GM19452 (cell line): Measurements from ENCODE around the gene KCNJ1.

Experiments used
- ATAC-seq: cut with Tn5 transposase; IDR thresholded peaks from one replicate; pipeline ENCODE4 v1.9.1; 2021; ENCODE audit not compliant: unreplicated experiment

Gene KCNJ1

GRCh38 chr11:128867277-128867676 is at the start of gene KCNJ1:
KCNJ1 (minus strand) TSS chr11:128867296; CDS start chr11:128840243, 27,053 bp downstream.
- ATAC-seq, result no peak

- no peak for ATAC-seq
Observed at GRCh38 chr11:128916681-128917080, 49.6 kb upstream of the KCNJ1 start.

DNA sequence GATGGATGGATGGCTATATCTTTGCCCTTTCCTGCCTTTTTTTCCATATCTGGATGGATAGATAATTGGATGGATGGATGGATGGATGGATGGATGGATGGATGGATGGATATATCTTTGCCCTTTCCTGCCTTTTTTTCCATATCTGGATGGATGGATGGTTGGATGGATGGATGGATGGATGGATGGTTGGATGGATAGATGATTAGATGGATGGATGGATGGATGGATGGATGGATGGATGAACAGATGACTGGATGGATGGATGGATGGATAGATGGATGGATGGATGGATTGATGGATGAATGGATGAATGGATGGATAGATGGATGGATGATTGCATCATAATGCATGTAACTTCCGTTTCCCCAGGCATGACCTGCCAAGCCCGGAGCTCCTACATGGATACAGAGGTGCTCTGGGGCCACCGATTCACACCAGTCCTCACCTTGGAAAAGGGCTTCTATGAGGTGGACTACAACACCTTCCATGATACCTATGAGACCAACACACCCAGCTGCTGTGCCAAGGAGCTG is 49.0 kb upstream of the KCNJ1 start:
- no peak for ATAC-seq

DNA sequence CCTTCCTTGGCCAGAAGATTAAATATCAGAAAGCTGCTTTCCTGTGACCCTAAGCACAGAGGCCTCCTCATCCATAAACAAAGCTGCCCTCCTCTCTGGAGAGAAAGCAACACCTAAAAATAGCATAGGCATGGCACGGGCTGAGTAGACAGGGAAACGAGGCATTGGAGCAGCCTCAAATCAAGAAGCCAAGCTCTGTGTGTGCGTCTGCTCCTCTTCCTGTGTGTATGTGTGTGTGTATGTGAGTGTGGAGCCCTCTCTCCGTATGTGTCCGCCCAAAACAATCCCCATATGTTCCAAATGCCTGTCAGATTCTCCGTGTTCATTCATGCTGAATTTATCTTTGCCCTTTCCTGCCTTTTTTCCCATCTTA is 48.0 kb upstream of the KCNJ1 start:
- no peak for ATAC-seq

GRCh38 chr11:128914216-128915148 is 47.4 kb upstream of the KCNJ1 start:
- ATAC-seq, result no peak

DNA sequence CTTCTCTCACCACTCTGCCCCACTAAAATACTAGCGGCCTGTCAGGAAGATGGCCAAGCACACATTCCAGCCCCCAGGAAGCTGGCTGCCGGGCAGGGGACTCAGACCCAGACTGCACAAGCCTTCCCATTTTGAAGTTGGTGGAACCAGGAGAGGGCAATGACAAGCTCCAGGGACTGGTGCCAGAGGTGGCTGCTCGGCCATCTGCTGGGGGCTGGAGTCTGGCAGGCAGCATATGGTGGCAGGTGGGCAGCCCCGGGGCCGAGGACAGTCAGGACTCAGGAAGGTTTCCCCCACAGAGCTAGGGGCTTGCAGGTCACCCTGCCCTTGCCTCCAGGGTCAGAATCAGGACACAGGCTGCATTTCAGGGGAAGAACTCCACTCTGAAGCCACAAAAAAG is 46.7 kb upstream of the KCNJ1 start:
- no peak for ATAC-seq

DNA sequence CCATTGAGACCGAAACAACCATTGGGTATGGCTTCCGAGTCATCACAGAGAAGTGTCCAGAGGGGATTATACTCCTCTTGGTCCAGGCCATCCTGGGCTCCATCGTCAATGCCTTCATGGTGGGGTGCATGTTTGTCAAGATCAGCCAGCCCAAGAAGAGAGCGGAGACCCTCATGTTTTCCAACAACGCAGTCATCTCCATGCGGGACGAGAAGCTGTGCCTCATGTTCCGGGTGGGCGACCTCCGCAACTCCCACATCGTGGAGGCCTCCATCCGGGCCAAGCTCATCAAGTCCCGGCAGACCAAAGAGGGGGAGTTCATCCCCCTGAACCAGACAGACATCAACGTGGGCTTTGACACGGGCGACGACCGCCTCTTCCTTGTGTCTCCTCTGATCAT is 44.6 kb upstream of the KCNJ1 start:
- no peak for ATAC-seq

- ATAC-seq, result no peak
Observed at GRCh38 chr11:128911239-128911638, 44.1 kb upstream of the KCNJ1 start.

DNA sequence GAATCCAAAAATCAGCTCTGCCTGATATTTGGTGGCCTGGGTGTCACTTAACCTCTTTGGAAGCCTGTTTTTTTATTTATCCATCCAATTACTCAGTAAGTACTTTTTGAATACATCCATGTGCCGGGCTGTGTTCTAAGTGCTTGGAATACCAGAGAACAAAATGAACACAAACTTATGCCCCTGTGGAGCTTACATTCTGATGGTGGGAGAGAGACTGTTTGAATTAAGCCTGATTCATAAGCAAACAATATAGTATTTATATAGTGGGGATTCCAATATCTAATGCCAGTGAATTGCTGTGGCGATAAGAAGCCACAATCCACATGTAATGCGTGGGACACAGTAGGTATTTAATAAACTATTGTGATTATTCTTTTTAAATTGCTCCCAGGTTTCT is 43.5 kb upstream of the KCNJ1 start:
- ATAC-seq, result no peak

- no peak for ATAC-seq
Observed at GRCh38 chr11:128909438-128910125, 42.5 kb upstream of the KCNJ1 start.

DNA sequence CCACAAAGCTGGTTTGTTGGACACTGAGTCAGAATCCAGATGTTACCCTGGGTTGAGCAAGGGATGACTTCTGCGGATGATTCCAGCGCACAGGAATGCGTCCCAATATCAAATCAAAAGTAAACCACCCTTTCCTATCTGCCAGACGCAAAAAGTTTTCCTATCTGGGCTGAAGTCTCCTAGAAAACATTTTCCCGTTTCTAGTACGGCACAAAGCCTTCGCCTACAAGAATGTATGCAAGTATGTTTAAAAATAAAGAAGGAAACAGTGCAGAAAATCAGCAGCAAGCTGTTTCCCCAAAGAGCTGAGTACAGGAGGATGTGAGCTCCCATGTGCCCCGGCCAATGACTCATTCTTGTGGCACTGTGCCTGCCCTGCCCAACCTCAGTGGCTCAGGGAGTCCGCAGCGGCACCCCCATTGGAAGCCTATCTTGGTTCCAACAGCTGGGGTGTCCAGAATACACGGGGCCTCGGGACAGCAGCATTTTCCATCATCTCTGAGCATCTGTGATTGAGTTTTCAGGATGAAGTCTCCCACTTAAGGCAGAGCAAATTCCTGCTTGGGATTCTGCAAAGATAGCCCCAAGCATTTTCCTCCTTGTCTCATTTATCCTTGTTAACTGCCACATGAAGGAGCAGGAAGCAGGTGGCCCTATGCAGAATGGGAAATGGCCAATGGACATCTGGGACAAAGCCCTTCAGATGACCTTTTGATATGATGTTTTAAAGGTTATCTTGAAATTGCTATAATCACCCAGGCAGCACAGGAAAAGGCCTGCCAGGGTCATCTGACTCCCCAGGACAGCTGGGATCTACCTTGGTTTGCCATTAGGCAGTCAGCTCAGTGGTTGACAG is 41.5 kb upstream of the KCNJ1 start:
- no peak for ATAC-seq

DNA sequence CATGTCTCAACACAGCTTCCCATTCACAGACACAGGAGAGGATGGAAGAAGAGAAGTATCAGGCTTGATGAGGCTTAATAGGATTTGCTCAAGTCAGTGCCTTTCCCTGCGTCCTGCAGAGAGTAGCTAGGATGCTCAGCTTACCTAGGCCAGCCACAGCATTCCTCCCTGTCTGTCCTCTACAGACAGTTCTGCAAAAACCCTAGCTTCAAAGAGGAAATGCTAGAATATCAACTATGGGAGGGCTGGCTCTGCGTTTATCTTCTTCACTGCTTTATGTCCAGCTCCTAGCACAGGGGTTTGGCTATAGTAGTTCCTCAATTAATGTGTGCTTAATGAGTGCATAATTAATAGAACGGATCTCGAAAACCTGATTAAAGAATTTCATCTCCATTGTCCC is 40.5 kb upstream of the KCNJ1 start:
- no peak for ATAC-seq

DNA sequence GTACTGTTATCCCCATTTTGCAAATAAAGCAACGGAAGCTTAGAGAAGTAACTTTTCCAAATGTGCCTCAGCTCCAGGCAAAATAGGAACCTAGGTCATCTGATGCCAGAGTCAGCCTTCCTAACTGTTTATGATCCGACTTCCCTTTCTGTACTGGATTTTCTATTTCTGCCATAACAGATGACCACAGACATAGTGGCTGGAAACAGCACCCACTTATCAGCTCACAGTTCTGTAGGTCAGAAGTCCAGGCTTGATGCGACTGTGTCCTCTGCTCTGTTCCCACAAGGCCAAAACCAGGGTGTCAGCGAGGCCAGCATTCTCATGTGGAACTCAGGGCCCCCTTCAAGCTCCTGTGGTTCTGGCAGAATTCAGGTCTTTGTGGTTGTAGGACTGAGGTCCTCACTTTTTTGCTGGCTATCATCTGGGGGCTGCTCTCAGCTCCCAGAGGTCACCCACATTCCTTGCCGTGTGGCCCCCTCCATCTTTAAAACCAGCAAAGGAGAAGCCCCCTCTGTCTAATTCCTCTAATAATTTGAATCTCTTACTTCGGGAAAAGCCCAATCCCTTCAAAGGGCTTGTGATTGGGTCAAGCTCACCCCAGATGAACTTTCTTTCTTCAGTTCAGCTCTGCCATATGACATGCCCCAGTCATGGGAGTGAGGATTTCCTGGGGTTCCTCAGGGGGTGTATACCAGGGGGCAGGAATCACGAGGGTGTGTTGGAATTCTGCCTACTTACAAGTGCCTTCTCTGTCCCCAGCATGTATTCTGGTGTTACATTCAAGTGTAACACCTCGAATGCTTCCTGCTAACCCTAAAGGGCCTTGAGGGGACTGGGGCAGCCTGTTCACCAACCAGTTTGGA is 39.3 kb upstream of the KCNJ1 start:
- no peak for ATAC-seq

DNA sequence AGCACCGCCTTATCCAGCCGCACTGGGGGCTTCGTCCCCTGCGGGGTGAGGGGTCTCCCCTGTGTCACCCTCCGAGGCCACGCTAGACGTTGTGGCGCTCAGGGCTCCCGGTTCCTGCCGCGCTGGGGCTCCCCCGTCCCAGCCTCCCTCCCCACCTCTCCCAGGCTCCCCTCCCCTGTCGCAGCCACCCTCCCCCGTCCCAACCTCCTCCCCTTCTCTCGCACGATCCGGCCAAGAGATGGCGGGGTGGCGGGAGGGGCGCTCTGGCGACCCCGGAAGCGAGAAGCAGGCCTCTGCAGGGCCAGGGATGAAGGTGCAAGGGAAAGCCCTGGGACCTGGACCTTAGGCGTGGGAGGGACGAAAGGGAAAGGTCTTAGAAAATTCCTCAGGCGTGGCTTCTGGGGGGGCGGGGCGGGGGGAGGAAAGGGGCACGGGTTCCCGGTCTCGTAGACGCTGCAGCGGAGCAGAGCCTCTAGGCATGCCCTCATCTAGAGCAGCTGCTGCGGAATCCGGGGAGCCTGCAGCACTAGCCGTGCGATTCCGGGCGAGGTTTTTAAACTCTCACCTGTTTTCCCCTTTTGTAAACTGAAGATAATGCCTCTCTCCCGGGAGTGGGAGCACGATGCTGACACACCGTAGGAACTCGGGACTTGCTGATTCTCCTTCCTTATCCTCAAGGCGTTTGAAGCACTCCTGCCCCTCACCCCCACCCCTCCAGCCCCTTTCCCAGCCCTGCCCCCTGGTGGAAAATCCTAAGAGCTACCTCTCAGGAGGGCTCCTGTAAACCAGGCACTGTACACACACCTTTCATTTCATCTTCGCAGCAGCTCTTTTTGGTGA is 38.5 kb upstream of the KCNJ1 start:
- ATAC-seq, result peak; percentile 40

DNA sequence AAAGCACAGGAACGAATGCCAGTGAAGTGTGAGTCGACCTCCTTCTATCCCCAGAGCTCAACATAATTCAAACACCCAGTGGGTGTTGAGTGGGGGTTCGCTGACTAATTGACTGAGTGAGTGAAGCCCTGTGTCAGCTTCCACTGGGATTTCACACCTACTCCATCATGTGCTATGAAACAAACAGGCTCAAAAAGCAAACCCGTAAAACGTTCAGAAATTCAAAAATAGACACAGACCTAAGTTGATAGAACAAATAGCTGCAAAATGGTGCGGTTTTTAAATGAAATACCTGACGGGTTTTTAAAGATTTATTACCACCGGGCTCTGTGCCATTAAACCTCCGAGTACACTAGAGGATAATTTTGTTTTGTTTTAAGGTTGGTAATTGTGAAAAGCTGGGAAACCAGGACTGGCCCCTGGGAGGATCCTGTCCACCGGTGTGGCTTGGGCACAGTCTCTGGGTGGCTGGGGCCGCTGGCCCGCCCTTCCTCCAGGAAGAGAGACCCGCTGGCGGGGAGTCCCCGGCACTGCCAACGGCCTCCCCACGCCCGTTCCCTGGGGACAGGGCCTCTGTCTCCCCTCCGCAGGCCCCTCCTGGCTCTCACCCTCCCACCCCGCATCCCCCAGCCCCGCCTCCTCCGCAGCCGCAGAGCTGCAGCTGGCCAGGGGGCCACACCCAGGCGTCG is 37.7 kb upstream of the KCNJ1 start:
- ATAC-seq, result peak; percentile 55

GRCh38 chr11:128904303-128904655 is 37.2 kb upstream of the KCNJ1 start:
- no peak for ATAC-seq

GRCh38 chr11:128903248-128904061 is 36.4 kb upstream of the KCNJ1 start:
- ATAC-seq, result no peak

- ATAC-seq, result no peak
Observed at GRCh38 chr11:128902515-128903066, 35.5 kb upstream of the KCNJ1 start.
